ENCODE results near the gene KCNK15.

- TF ChIP-seq CTCF (IDR thresholded peaks at IDR 0.05): no peak
- no peak for TF ChIP-seq POLR2A (IDR thresholded peaks at IDR 0.05)
Measured at GRCh38 chr20:44709380-44709779, 36.3 kb upstream of the KCNK15 start.

Measured in Peyer's patch (tissue), 4 donors.